ENCODE results near the gene ERMARD. TPM values are rescaled to one million over a fixed set of nuclear protein-coding genes. Genes with fewer than 3 reads are reported as not detected.

Gene ERMARD
- total RNA-seq, 1 donor from 2014 or later, result 26.3 TPM

GRCh38 chr6:169779092-169779815, 27.8 kb downstream of the ERMARD start:
- H3K27ac Mint-ChIP-seq (ENCODE audit: unreplicated experiment), result no peak overlapping the region
- no peak for TF ChIP-seq CTCF (conservative IDR thresholded peaks at IDR 0.05)
- H3K36me3 Mint-ChIP-seq (ENCODE audit: low read depth), result peaks cover 15% of the 10 kb centered on the region
- H3K4me1 Mint-ChIP-seq, result no peaks in the 10 kb centered on the region
- H3K4me3 Mint-ChIP-seq, result no peak overlapping the region
- no peak for DNase-seq (ENCODE audit: low read depth, low spot score)
- H3K9me3 Mint-ChIP-seq, result no peaks in the 10 kb centered on the region
- H3K27me3 Mint-ChIP-seq (ENCODE audit: low read depth), result no peaks in the 10 kb centered on the region

- no peak for TF ChIP-seq CTCF (conservative IDR thresholded peaks at IDR 0.05)
- Mint-ChIP-seq H3K27ac (ENCODE audit: unreplicated experiment) (no peak overlapping the region), H3K27me3 (ENCODE audit: low read depth) (no peaks in the 10 kb centered on the region)
Measured at GRCh38 chr6:169779896-169780295, 28.5 kb downstream of the ERMARD start.

GRCh38 chr6:169780571-169781091, 29.2 kb downstream of the ERMARD start:
- H3K27ac Mint-ChIP-seq (ENCODE audit: unreplicated experiment), result no peak overlapping the region
- H3K36me3 Mint-ChIP-seq (ENCODE audit: low read depth), result peaks cover 13% of the 10 kb centered on the region
- H3K4me1 Mint-ChIP-seq, result no peaks in the 10 kb centered on the region
- no peak for DNase-seq (ENCODE audit: low read depth, low spot score)
- no peaks in the 10 kb centered on the region for H3K27me3 Mint-ChIP-seq (ENCODE audit: low read depth)
- H3K4me3 Mint-ChIP-seq, result no peak overlapping the region
- no peak for TF ChIP-seq CTCF (conservative IDR thresholded peaks at IDR 0.05)
- H3K9me3 Mint-ChIP-seq, result no peaks in the 10 kb centered on the region

More at GRCh38 chr6:169779896-169780295, 28.5 kb downstream of the ERMARD start:
- no peaks in the 10 kb centered on the region for H3K9me3 Mint-ChIP-seq
- no peak overlapping the region for H3K4me3 Mint-ChIP-seq
- H3K36me3 Mint-ChIP-seq (ENCODE audit: low read depth), result peaks cover 15% of the 10 kb centered on the region
- no peak for DNase-seq (ENCODE audit: low read depth, low spot score)
- H3K4me1 Mint-ChIP-seq, result no peaks in the 10 kb centered on the region

GRCh38 chr6:169782966-169783365, 31.5 kb downstream of the ERMARD start:
- H3K27ac Mint-ChIP-seq (ENCODE audit: unreplicated experiment), result no peak overlapping the region
- H3K4me1 Mint-ChIP-seq, result no peaks in the 10 kb centered on the region
- no peak overlapping the region for H3K4me3 Mint-ChIP-seq
- H3K36me3 Mint-ChIP-seq (ENCODE audit: low read depth), result peaks cover 13% of the 10 kb centered on the region
- no peak for DNase-seq (ENCODE audit: low read depth, low spot score)
- no peaks in the 10 kb centered on the region for H3K9me3 Mint-ChIP-seq
- H3K27me3 Mint-ChIP-seq (ENCODE audit: low read depth), result no peaks in the 10 kb centered on the region
- TF ChIP-seq CTCF (conservative IDR thresholded peaks at IDR 0.05), result no peak

GRCh38 chr6:169783401-169783800, 32.0 kb downstream of the ERMARD start:
- Mint-ChIP-seq H3K4me1 (no peaks in the 10 kb centered on the region), H3K27me3 (ENCODE audit: low read depth) (no peaks in the 10 kb centered on the region), H3K9me3 (no peaks in the 10 kb centered on the region), H3K27ac (ENCODE audit: unreplicated experiment) (peak overlapping the region; percentile 10), H3K36me3 (ENCODE audit: low read depth) (peaks cover 13% of the 10 kb centered on the region), H3K4me3 (no peak overlapping the region)
- no peak for DNase-seq (ENCODE audit: low read depth, low spot score)
- TF ChIP-seq CTCF (conservative IDR thresholded peaks at IDR 0.05), result no peak
